ENCODE data around the gene CDK9.

The CDK9 gene

GRCh38 chr9:127805620-127806019, 19.8 kb downstream of the CDK9 start:
- DNase-seq = peak; percentile 48

- DNase-seq = no peak
Measured at GRCh38 chr9:127806871-127807270, 21.0 kb downstream of the CDK9 start.

- DNase-seq = no peak
Measured at GRCh38 chr9:127808347-127809001, 22.6 kb downstream of the CDK9 start.

GRCh38 chr9:127809002-127809539, 23.2 kb downstream of the CDK9 start:
- DNase-seq = no peak

- DNase-seq = no peak
Measured at GRCh38 chr9:127809540-127810377, 23.9 kb downstream of the CDK9 start.

DNA sequence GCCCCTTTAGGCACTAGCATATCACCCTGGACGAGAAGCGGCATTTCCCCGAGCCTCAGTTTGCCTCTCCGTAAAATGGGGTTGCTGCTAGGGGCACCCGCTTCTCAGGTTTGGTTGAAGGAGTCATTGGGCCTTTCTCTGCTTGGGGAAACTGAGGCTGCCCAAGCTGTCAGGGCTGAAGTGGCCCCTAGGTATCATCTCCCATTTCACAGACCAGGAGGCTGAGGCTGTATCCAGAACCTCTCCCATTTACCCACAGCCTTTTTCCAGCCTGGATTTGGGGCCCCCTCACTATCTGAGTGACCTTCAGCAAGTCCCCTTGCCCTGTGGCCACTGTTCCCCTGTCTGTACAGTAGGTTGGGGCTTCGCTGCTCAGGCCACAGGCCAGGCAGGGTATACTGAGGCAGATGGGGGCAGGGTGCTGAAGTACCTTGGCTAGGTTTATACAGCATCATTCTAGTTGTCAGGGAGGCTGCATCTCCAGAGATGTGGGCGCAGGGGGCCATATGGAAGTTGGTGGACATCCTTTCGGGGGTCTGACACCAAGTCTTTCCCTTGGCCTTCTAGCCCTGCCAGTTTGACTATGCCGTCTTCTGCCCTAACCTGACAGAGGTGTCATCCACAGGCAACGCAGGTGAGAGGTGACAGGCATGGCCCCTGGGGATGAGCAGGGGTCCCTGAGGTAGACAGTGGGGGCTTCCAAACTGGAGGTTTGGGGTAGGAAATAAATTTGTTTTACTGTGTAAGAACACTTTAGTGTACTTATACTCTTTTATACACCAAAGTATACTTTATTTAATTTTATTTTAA, 24.7 kb downstream of the CDK9 start:
- no peak for DNase-seq

- DNase-seq = no peak
Measured at GRCh38 chr9:127812011-127812410, 26.2 kb downstream of the CDK9 start.

- no peak for DNase-seq
Measured at GRCh38 chr9:127812936-127813675, 27.3 kb downstream of the CDK9 start.

DNA sequence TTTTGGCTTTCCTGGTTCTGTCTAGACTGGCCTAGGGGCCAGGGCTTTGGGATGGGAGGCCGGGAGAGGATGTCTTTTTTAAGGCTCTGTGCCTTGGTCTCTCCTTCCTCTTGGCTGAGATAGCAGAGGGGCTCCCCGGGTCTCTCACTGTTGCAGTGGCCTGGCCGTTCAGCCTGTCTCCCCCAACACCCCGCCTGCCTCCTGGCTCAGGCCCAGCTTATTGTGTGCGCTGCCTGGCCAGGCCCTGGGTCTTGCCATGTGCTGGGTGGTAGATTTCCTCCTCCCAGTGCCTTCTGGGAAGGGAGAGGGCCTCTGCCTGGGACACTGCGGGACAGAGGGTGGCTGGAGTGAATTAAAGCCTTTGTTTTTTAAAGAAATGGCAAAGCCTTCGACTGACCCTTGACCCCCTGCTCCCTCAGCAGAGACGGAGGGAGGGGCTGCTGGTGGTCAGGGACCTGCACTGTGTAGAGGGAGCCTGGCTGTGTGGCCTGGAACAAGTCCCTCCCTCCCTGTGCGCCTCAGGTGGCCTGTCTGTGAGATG, 27.9 kb downstream of the CDK9 start:
- DNase-seq = no peak

- DNase-seq = no peak
Measured at GRCh38 chr9:127814619-127815511, 29.0 kb downstream of the CDK9 start.

DNA sequence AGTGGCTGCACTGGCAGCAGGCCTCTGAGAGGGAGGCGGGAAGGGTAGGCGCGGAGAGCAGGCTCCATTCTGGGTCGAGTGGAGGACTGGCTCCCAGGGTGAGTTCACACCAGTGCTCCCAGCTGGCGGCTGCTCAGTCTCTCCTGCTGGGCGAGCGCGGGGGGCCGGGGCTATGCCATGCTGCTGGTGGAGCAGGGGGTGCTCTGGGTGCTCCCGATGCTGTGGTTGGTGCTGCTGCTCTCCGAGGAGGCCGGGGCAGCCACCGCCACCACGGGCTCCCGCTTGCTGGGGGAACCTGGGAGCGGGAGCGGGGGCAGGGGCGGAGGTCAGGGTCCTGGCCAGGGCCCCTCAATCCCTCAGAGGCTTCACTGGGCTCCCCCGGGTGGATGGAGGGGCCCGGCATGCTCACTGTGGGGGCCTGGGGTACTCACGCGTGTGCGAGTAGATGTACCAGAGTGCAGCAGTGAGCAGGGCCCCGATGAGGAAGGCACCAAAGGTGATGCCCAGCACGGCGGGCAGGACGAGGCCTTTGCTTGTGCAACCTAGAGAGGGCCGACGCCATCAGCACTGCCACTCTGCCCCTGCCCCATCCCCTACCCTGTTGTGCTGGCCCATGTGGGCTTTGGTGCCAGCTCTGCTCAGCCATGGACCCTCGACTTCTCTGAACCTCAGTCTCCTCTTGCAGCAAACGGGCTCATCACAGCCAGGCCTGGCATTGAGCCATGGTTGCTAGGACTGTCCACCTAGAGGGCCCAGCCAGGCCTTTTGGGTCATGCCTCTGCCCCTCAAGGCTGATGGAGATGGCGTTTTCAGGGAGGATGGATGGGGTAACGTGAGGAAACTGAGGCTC, 29.9 kb downstream of the CDK9 start:
- DNase-seq = no peak

DNA sequence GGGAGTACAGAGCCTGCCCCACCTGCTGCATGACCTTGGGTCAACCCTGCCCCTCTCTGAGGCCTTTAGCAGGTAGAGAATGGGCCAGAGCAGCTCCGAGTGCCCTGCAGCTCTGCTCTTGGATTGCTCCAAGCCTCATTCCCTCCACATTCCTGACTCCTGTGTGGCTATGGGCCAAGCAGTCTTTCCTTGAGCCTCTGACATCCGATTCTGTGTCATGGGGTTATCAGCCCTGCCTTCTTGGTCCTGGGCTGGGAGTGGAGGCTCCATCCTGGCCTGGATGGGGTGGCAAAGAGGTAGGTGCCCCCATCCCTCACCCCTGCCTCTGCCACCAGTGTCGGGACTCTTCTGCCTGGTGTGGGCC, 30.5 kb downstream of the CDK9 start:
- no peak for DNase-seq

- DNase-seq = no peak
Measured at GRCh38 chr9:127816728-127817127, 30.9 kb downstream of the CDK9 start.

- no peak for DNase-seq
Measured at GRCh38 chr9:127817881-127818434, 32.1 kb downstream of the CDK9 start.

- DNase-seq = no peak
Measured at GRCh38 chr9:127818574-127818973, 32.7 kb downstream of the CDK9 start.

GRCh38 chr9:127822108-127822507, 36.3 kb downstream of the CDK9 start:
- DNase-seq = no peak

GRCh38 chr9:127825319-127826051, 39.7 kb downstream of the CDK9 start:
- no peak for DNase-seq

DNA sequence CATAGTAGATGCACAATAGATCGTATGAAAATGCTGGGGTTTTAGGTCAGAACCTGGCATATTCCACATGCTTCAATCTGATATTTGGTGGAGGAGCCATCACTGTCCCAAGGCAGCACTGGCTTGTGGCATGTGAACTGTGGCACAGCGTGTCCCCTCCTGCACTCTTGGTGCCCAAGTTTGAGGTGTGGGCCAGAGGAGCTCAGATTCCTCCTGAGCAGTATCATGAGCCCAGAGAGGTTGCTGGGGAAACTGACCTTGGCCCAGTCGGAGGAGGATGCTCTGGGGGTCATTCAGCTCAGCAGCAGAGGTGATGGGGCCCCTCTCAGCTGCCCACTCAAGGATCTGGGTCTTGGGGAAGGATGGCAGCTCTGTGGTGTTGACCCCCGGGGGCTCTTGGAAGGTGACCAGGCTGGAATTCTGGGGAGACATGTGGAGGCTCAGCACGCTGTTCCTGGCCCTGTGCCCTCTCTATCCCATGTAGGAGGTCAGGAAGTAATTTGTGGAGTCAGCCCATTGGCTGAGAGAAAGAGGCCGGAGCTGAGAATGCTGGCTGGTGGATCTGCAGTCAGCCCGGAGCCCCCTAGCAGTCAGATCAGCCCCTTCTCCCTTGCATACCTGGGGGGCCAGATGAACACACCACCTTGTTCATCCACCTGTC, 40.5 kb downstream of the CDK9 start:
- no peak for DNase-seq

Data from CD4-positive, alpha-beta T cell treated with Interleukin-6 for 4 hours (primary cell).